Activated CD4-positive, alpha-beta T cell treated with anti-CD3 and anti-CD28 coated beads, Interleukin-2, amount 50 U/mL, for 16 hours (primary cell): ENCODE measurements around the gene BCL7A.
"Not testable (repeated sequence)": the region's sequence is repeated elsewhere in the genome, so short reads cannot be mapped to it uniquely, and the experiment has no call there.

Experiments used
- DNase-seq: peaks from one replicate; pipeline ENCODE4 v3.0.0-alpha.2; 2020

The BCL7A gene

DNA sequence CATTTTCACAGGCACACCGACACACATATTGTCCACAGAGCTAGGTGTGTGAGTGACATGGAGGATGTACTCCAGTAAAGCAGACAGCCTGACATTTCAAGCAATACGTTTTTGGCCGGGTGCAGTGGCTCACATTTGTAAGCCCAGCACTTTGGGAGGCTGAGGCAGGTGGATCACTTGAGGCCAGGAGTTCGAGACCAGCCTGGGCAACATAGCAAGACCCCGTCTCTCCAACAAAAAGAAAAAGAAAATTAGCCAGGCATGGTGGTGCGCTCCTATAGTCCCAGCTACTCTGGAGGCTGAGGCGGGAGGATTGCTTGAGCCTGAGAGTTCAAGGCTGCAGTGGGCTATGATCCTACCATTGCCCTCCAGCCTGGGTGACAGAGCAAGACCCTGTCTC, 34.7 kb downstream of the BCL7A start:
- DNase-seq, result not testable (repeated sequence)

DNA sequence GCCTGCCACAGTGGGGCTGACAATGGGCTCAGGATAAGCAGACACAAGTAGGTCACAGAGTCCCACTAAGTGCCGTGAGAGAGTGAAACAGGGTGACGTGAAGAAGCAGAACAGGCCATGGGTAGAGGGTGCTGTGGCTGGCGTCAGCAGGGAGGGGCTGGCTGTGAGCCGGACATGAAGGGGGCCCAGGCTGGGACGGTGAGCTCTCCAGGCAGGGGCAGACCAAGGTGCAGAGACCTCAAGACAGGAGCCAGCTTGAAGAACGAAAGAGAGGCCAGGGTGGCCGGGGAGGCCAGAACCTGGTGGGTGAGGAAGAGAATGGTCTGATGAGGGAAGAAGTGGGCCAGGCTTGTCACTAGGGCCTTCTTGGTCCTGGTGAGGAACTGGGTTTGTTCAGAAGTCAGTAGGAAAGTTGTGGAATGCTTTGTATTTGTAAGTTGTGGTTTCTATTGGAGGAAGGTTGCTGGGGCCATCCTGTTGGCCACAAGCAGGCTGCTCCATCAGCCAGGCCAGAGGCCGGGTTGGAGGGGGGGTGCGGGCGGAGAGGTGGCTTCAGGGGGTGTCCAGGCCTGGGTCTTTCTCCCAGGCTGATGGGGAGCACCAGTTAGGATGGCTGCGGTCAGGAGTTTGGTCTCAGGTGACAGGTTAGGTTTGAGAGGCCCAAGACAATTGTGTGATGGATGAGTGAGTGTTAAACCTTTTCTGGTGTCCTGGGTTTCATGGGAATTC, 35.5 kb downstream of the BCL7A start:
- DNase-seq, result no peak

- DNase-seq, result no peak
These were observed 36.1 kb downstream of the BCL7A start for GRCh38 chr12:122057769-122058168.

GRCh38 chr12:122058549-122059149, 37.0 kb downstream of the BCL7A start:
- DNase-seq, result no peak

DNA sequence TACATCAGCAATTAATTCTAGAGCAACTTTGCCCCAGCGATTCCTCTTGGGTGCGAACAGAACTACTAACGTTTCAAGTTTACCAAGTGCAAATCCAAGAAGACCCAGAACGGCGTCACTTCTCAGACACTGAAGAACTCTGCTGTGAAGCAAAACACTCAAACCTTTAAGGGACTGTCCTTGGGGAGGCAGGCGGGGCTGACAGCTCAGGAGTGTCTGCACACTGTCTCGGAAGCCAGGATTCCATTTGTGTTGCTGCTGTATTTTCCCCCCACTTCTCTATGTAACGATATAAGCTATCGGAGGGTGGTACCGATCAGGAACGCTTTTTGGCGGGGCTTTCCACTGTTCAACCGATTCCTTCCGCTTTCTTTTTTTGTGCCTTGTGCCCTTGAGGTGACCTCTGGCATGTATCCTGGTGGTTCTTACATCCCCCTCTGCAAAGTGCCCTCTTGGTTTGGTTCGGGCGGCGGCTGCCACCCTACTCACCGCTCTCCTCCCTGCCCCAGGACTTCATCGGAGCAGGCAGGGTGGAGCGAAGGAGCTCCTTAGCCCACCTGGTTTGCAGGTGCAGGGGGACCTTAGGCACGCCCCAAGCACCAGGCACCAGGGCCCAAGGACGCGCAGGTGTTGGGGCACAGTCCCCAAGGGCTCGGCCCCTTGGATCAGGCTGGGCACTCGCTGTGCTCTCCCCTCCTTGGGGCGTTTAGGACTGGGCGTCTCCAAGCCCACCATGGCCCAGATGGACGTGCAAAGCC, 37.7 kb downstream of the BCL7A start:
- DNase-seq, result no peak

DNA sequence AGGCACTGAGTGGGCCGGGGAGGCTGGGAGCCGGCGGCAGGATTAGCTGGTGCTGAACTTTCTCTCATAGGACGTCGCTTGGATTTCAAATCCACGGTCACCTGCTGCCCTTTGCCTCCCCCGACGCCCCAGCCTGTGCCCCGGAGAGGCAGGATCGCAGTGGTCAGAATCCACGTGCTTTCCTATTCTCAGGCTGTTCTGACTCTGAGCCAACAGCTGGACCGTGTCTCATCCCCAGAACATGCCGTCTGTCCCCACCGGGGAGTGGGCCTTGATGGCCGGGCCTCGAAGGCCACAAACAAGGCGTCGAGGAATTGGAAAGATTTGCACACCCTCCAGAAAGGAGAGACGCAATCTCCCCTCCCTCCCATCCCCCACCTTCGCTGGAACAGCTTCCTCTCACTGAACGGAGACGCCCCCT, 38.4 kb downstream of the BCL7A start:
- no peak for DNase-seq

GRCh38 chr12:122061253-122061652, 39.6 kb downstream of the BCL7A start:
- no peak for DNase-seq

- DNase-seq, result no peak
These were observed 41.4 kb downstream of the BCL7A start for GRCh38 chr12:122062832-122063693.

GRCh38 chr12:122063694-122064024, 42.0 kb downstream of the BCL7A start:
- DNase-seq, result no peak

DNA sequence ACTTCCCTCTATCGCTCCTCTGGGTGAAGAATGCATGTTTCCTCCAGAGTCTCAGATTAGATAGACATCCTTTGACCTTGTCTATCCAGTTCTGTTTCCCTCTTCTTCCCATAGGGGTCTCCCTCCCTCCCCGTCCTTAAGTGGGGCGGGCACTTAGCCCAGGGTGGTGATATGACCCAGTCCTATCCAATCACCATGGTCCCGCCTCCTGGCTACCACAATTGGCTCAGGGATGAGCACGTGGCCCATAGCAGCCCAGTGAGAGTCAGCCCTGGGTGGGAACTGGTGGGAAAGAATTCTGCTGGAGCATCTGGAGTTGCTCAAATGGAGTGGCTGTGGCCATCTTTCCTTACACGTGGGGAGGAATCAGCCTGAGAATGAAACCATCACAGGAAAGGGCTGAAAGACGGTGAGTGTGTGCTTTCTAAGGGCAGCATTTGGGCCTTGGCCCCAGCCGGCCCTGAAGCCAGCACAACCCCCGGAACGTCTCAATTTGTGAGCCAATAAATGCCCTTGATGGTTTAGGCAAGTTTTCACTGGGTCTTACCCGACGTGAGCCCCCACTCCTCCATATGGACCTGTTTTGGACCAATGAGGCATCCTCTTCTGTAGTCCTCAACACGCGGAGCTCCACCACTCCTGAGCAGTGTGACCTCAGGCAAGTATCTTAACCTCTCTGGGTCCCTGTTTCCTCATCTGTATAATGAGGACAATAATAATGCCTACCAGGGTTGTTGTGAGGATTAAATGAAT, 42.5 kb downstream of the BCL7A start:
- DNase-seq, result peak; percentile 50

GRCh38 chr12:122064780-122065588, 43.3 kb downstream of the BCL7A start:
- no peak for DNase-seq

DNA sequence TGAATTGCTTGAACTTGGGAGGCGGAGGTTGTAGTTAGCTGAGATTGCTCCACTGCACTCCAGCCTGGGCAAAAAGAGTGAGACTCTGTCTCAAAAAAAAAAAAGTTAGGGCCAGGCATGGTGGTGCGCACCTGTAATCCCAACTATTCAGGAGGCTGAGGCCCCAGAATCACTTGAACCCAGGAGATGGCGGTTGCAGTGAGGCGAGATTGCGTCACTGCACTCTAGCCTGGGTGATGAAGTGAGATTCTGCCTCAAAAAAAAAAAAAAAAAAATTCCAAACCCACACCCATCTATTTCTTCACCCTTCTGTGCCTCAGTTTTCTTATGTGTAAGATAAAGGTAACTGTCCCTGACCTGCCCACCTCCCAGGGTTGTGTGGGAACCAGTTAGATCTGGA, 45.9 kb downstream of the BCL7A start:
- no peak for DNase-seq

DNA sequence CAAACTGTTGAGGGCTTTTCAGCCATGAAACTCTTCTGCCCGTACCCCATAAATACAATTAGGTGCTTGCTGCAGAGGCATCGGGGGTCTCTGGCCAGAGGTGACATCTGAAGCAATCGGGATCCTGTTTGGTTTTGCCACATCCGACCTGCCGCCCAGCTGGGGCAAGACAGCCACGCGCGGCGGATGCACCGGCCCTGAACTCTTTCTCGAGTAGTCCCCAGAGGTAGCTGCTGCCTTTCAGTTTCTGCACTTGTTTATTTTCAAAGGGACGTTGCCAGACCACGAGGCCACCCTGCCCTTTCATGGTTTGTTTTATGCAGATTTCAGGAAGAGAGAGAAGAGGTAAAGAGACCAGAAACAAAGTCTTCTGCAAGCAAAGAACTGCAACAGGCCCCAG, 46.3 kb downstream of the BCL7A start:
- DNase-seq, result no peak

DNA sequence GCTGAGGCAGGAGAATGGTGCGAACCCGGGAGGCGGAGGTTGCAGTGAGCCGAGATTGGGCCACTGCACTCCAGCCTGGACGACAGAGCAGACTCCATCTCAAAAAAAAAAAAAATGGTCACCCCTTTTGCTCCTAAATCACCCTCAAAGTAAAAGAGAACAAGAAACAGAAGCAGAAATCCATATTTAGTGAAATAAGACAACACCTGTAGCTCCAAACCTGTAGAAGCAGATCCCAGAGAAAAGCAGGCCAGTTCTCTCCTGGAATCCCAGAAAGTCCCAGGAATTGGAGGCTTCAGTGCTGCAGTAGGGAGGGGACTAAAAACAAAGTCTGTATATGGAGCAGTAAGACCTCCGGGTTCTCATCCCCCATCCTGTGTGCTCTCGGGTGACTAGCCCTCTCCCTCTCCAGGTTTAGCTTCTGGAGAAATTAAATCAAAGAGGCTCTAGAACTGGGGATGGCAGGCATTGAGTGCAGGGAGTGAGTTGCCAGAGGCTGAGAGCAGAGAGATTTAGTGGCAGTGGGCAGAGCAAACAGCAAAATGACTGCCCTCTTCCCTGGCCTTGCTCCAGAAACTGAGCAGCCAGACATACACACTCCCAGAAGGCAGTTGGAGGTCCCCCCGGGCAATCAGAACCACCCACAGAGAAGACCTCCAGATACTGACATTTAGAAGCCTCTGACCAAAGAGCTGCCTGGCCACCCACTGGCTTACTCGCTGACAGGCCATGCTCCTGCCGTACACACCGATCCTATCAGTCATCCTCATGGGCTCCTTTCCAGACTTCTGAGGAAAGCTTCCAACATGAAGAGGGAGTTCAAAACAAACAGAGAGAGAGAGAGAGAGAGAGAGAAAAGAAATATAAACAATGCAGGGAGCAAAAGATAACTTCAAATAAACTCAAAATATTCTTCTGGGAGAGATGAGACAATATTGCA, 50.6 kb downstream of the BCL7A start:
- no peak for DNase-seq

DNA sequence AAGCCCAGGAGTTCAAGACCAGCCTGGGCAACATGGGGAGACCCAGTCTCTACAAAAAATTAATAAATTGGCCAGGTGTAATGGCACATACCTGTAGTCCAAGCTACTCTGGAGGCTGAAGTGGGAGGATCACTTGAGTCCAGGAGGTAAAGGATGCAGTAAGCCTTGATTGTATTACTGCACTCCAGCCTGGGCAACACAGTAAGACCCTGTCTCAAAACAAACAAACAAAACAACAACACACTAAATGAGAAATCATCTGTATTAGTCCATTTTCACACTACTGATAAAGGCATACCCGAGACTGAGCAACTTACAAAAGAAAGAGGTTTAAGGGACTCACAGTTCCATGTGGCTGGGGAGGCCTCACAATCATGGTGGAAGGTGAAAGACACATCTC, 52.1 kb downstream of the BCL7A start:
- no peak for DNase-seq

DNA sequence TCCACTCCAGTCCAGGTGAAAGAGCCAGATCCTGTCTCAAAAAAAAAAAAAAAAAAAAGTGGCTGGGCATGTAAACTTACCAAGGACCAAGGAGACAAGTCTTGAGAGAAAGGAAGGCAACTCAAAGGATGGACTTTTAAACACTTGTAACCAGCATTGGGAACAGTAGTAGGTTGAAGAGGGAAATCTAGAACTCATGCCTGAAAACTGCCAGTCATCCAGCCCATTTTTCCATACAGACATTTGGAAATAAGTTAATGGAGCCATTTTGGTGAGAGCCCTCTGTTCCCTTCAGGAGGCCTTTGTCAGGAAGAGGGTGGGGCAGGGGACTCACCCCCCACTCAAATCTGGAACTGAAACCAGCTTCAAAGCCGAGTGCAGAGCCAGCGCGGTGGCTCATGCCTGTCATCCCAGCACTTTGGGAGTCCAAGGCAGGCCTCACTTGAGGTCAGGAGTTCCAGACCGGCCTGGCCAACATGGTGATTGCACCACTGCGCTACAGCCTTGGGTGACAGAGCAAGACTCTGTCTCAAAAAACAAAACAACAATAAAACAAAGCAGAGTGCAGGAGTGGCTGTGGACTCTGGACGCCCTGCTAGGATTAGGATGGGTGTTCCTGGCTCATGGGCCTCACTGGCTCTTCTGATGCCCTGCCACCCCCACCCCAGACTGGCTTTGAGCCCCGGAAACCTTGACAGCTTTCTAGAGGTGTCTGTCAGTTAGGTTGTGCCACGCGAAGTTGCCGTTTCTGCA, 55.2 kb downstream of the BCL7A start:
- DNase-seq, result peak; percentile 47

DNA sequence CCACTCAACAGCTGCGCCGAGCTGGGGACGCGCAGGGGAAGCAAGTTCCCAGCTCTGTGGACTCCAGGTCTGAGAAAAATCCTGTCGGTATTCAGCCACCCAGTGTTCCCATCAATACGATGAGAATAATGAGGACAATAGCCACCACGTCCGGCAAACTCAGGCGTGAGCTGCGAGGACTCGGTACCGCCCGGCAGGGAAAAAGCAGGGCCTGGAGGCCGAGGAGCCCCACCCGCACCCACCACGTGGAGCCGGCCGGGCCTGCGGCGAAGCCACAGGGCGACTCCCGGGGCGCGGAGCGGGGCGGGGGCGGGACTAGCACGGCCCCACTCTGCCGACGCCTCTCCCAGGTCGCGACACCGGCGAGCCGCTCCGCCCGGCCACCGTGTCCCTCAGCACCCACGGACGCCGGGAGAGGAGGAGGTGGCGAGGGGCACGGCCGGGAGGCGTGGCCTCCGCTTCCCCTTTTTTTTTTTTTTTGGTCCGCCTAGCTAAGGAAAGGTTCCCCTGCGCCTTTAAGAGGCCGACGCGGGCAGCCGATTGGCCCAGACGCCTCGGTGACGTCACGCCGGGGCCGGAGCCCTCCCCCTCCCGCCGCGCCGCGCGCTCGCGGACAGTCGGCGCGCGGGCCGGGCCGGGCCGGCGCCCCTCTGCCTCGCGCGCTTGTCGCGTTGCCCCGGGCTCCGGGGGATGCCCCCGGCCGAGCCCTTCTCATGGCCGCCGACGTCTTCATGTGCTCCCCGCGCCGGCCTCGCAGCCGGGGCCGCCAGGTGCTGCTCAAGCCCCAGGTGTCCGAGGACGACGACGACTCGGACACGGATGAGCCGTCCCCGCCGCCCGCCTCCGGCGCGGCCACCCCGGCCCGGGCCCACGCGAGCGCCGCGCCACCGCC, 56.7 kb downstream of the BCL7A start, which contains the start of gene MLXIP:
Gene MLXIP (plus strand): TSS at position 616 of the 892 bp plus-strand sequence. CDS start 98 bp downstream, at position 714.
- DNase-seq, result peak; percentile 91

DNA sequence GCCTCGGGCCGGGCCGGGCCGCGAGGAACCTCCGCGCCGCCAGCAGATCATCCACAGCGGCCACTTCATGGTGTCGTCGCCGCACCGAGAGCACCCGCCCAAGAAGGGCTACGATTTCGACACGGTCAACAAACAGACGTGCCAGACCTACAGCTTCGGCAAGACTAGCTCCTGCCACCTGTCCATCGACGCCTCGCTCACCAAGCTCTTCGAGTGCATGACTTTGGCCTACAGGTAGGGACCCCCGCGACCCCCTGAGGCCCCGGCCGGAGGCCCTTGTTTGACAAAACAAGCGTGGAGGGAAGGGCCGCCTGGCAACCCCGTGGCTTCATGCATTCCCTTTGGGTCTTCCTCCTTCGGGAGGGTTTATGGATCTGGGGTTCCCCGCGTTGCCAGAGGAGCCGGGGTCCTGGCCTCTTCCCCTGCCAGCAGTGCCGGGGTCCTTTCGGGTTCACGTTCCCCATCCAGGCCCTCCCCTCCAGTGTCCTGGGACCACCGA, 57.4 kb downstream of the BCL7A start:
- no peak for DNase-seq
